Memory B cell (primary cell): ENCODE measurements around the gene KRTAP29-1.

Source experiments
- ATAC-seq: fragments of 150-1000 bp; cut with Tn5 transposase; 2 replicates; pipeline ENCODE4 v1.10.0; 2021; ENCODE audit warnings: low read depth, mild to moderate bottlenecking, moderate library complexity
- DNase-seq, 2 donors: peaks; one replicate each; pipeline ENCODE4 v3.0.0; 2022; ENCODE audit warnings: low spot score in 2 of 2
- H3K27ac Mint-ChIP-seq: one replicate; pipeline ENCODE4 v1.8.0; 2022; ENCODE audit warnings: mild to moderate bottlenecking, moderate library complexity, mixed read lengths
- H3K27me3 Mint-ChIP-seq: one replicate; pipeline ENCODE4 v1.8.0; 2022; ENCODE audit warnings: mixed read lengths
- H3K36me3 Mint-ChIP-seq: one replicate; pipeline ENCODE4 v1.8.0; 2022; ENCODE audit warnings: mild to moderate bottlenecking, mixed read lengths
- H3K4me1 Mint-ChIP-seq: one replicate; pipeline ENCODE4 v1.8.0; 2022; ENCODE audit warnings: mixed read lengths
- H3K4me3 Mint-ChIP-seq: one replicate; pipeline ENCODE4 v1.8.0; 2022; ENCODE audit warnings: mild to moderate bottlenecking, moderate library complexity, mixed read lengths
- H3K9me3 Mint-ChIP-seq: one replicate; pipeline ENCODE4 v1.8.0; 2022; ENCODE audit warnings: mixed read lengths

The KRTAP29-1 gene

GRCh38 chr17:41334385-41335305 lies 32.0 kb upstream of the KRTAP29-1 start:
- peaks cover 9% of the 10 kb centered on the region for H3K27me3 Mint-ChIP-seq
- H3K4me3 Mint-ChIP-seq = no peak overlapping the region
- no peaks in the 10 kb centered on the region for H3K9me3 Mint-ChIP-seq
- ATAC-seq (peak; percentile 31), DNase-seq (no peak)
- H3K36me3 Mint-ChIP-seq = no peaks in the 10 kb centered on the region
- H3K27ac Mint-ChIP-seq = no peak overlapping the region
- H3K4me1 Mint-ChIP-seq = peaks cover 9% of the 10 kb centered on the region

- H3K4me3 Mint-ChIP-seq = no peak overlapping the region
- peaks cover 9% of the 10 kb centered on the region for H3K27me3 Mint-ChIP-seq
- ATAC-seq = no peak
- no peak overlapping the region for H3K27ac Mint-ChIP-seq
- no peak for DNase-seq
- H3K36me3 Mint-ChIP-seq = no peaks in the 10 kb centered on the region
- no peaks in the 10 kb centered on the region for H3K9me3 Mint-ChIP-seq
- H3K4me1 Mint-ChIP-seq = peaks cover 5% of the 10 kb centered on the region
These were observed 31.2 kb upstream of the KRTAP29-1 start for GRCh38 chr17:41333836-41334235.

DNA sequence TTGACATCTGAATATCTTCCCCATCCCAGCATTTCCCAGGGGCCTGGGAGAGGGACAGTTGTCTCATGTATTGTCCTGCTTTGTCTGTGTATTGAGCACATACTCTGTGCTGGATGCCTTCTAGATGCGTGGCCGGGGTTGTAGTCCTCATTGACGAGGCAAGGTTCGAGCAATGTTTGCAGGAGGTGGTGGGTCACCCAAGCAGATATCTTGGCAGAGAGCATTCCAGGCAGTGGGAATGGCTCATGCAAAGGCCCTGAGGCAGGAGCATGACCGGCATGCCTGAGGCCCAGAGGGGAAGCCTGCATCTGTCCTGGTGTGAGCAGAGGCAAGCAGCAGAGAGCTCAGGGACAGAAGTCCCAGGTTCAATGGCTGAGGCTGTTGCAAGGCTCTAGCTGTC lies 30.4 kb upstream of the KRTAP29-1 start:
- H3K4me1 Mint-ChIP-seq = peaks cover 5% of the 10 kb centered on the region
- DNase-seq (no peak), ATAC-seq (no peak)
- H3K36me3 Mint-ChIP-seq = no peaks in the 10 kb centered on the region
- no peaks in the 10 kb centered on the region for H3K9me3 Mint-ChIP-seq
- peaks cover 9% of the 10 kb centered on the region for H3K27me3 Mint-ChIP-seq
- H3K4me3 Mint-ChIP-seq = no peak overlapping the region
- H3K27ac Mint-ChIP-seq = no peak overlapping the region

- no peaks in the 10 kb centered on the region for H3K9me3 Mint-ChIP-seq
- H3K27ac Mint-ChIP-seq = no peak overlapping the region
These were observed 29.6 kb upstream of the KRTAP29-1 start for GRCh38 chr17:41332239-41332638.

GRCh38 chr17:41331606-41332005 lies 29.0 kb upstream of the KRTAP29-1 start:
- ATAC-seq = no peak
- H3K27me3 Mint-ChIP-seq = peaks cover 9% of the 10 kb centered on the region
- no peak for DNase-seq
- no peaks in the 10 kb centered on the region for H3K36me3 Mint-ChIP-seq
- H3K27ac Mint-ChIP-seq = no peak overlapping the region
- no peak overlapping the region for H3K4me3 Mint-ChIP-seq
- no peaks in the 10 kb centered on the region for H3K9me3 Mint-ChIP-seq
- H3K4me1 Mint-ChIP-seq = peaks cover 5% of the 10 kb centered on the region

More at GRCh38 chr17:41332239-41332638, 29.6 kb upstream of the KRTAP29-1 start:
- Mint-ChIP-seq H3K4me1 (peaks cover 5% of the 10 kb centered on the region), H3K27me3 (peaks cover 9% of the 10 kb centered on the region), H3K4me3 (no peak overlapping the region), H3K36me3 (no peaks in the 10 kb centered on the region)
- ATAC-seq (no peak), DNase-seq (no peak)

- no peaks in the 10 kb centered on the region for H3K9me3 Mint-ChIP-seq
- no peak for ATAC-seq
- H3K27ac Mint-ChIP-seq = no peak overlapping the region
- H3K27me3 Mint-ChIP-seq = peaks cover 7% of the 10 kb centered on the region
- DNase-seq = no peak
- H3K4me3 Mint-ChIP-seq = no peak overlapping the region
- no peaks in the 10 kb centered on the region for H3K36me3 Mint-ChIP-seq
- peaks cover 2% of the 10 kb centered on the region for H3K4me1 Mint-ChIP-seq
These were observed 26.8 kb upstream of the KRTAP29-1 start for GRCh38 chr17:41329279-41329948.

DNA sequence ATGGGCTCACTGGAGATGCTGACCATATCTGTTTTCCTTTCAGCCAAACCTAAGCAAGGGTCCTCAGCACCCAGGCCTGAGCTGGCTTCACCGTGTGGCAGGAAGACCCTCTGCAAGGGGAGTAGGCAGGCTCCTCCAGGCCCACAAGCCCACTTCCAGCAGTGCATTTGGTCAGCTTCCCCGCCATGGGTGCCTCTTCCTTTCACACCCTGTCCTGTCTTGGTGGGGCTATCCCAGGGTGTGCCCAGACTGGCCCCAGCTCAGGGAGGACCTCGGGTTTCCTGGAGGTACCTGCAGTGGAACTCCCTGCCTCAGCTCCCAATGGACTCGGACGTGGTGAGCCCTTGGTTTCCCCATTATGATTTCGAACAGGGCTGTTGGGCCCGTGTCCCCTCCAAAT lies 25.6 kb upstream of the KRTAP29-1 start:
- peaks cover 5% of the 10 kb centered on the region for H3K27me3 Mint-ChIP-seq
- DNase-seq (no peak), ATAC-seq (no peak)
- no peaks in the 10 kb centered on the region for H3K9me3 Mint-ChIP-seq
- no peak overlapping the region for H3K4me3 Mint-ChIP-seq
- H3K27ac Mint-ChIP-seq = no peak overlapping the region
- no peaks in the 10 kb centered on the region for H3K36me3 Mint-ChIP-seq
- H3K4me1 Mint-ChIP-seq = no peaks in the 10 kb centered on the region

GRCh38 chr17:41327411-41328120 lies 24.9 kb upstream of the KRTAP29-1 start:
- Mint-ChIP-seq H3K4me1 (peaks cover 3% of the 10 kb centered on the region), H3K36me3 (no peaks in the 10 kb centered on the region), H3K9me3 (no peaks in the 10 kb centered on the region), H3K4me3 (no peak overlapping the region), H3K27me3 (peaks cover 3% of the 10 kb centered on the region), H3K27ac (no peak overlapping the region)
- no peak for DNase-seq
- ATAC-seq = no peak

DNA sequence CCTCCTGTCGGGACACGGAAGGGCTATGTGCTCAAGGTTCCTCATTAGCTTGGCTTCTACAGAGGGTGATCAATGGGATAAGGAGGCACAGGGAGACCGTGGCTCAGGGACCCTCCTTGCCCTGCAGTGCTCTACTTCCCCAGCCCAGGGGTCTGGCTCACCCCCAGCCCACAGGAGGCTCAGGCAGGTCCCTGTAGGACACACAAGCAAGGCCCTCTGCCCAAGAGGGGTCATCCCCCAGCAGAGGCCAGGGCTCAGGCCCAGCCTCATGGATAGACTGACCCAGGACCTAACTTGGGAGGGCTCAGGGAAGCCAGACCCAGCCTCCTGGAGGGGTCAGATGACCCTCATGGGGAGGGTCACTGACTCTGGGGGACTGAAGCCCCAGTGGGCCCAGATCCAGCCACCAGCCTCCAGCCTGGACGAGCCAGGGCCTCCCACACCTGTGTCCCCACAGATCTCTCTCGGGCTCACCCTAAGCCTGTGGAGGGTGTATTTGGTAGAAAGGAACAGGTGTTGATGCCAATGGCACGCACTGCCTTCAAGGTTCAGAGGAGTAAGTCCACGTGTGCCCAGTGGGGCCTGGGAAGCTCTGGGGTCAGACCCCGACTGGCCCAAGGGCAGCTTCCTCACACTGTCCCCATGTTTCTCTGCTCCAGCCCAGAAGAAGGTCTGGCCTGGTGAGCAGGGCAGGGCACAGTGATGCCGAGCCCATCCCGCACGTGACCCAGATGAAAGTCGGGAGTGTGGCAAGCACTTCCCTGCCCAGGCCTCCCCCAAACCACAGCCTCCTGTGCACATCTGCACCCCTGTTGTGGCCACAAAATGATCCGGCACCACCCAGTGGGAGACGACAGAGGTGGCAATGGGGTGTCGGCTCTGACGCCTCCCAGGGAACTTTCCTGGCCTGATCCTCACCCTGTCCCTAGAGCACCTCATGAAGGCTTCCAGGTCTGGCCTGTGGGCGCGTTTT lies 23.8 kb upstream of the KRTAP29-1 start:
- Mint-ChIP-seq H3K4me3 (no peak overlapping the region), H3K27me3 (peaks cover 2% of the 10 kb centered on the region), H3K36me3 (no peaks in the 10 kb centered on the region), H3K4me1 (peaks cover 4% of the 10 kb centered on the region), H3K27ac (no peak overlapping the region), H3K9me3 (no peaks in the 10 kb centered on the region)
- ATAC-seq (no peak), DNase-seq (no peak)

- no peak overlapping the region for H3K27ac Mint-ChIP-seq
- no peak for DNase-seq
- H3K9me3 Mint-ChIP-seq = peaks cover under 1% of the 10 kb centered on the region
- no peak for ATAC-seq
- H3K27me3 Mint-ChIP-seq = peaks cover 2% of the 10 kb centered on the region
- H3K4me1 Mint-ChIP-seq = peaks cover 4% of the 10 kb centered on the region
- no peak overlapping the region for H3K4me3 Mint-ChIP-seq
- no peaks in the 10 kb centered on the region for H3K36me3 Mint-ChIP-seq
These were observed 23.0 kb upstream of the KRTAP29-1 start for GRCh38 chr17:41325611-41326010.

DNA sequence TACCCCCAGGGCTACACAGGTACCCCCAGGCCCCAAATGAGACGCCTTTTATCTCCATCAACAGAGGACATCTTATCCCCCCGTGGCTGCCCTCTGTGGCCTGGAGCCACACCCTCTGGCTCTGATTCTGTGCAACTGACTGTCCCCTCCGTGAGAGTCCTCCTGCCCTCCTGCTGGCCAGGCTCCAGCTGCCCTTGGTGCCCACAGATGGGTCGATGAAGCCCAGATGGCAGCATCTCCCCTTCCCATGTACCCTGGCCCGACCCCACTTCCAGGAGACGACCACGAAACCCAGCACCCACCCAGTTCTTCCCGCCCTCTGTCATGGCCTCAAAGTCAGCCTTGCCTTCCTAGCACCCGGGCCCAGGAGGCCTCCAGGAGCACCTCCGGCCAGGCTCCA lies 22.5 kb upstream of the KRTAP29-1 start:
- peaks cover 2% of the 10 kb centered on the region for H3K27me3 Mint-ChIP-seq
- H3K27ac Mint-ChIP-seq = no peak overlapping the region
- DNase-seq (no peak), ATAC-seq (no peak)
- no peaks in the 10 kb centered on the region for H3K36me3 Mint-ChIP-seq
- H3K4me1 Mint-ChIP-seq = peaks cover 4% of the 10 kb centered on the region
- H3K9me3 Mint-ChIP-seq = peaks cover 2% of the 10 kb centered on the region
- H3K4me3 Mint-ChIP-seq = no peak overlapping the region

DNA sequence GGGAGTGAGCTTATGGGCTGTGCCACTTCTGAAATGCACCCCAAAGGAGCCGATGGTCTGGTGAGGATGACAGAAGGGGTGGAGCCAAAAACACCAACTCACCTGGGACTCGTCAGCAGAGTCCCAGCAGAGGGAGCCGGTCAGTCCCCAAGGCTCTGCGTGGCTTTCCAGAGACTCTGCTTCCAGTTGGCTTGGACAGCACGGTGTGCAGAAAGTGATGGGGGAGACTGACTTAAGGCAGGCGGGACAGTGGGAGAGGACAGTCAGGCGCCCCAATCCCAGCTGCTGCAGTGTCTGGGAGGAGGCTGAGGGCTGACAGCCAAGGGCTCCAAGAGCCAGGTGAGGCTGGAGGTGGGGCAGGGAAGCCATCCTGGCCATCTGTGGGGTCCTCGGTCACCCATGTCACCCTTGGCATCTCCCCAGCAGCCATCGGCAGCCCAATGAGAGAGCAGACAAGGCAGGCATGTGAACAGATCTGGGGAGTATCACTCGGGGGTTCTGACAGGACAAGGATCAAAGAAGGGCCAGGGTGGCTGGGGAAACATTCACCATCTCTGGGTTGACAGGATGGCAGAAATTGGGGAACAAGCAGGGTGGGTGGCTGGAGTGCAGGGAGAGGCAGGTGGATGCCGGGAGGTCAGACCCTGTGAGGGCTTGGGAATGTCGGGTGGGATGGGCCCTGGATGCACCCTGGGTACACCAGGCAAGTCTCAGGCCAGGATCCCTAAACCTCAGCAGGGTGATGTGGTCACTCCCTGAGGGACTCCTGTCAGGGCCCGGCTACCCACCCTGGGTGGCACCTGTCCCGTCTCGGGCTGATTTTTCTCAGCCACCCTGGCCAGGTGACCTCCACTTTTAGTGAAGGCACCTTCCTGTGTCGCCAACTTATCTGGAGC lies 21.8 kb upstream of the KRTAP29-1 start:
- ATAC-seq (no peak), DNase-seq (no peak)
- no peak overlapping the region for H3K4me3 Mint-ChIP-seq
- H3K9me3 Mint-ChIP-seq = peaks cover 6% of the 10 kb centered on the region
- H3K4me1 Mint-ChIP-seq = peaks cover 7% of the 10 kb centered on the region
- H3K27ac Mint-ChIP-seq = no peak overlapping the region
- peaks cover 2% of the 10 kb centered on the region for H3K27me3 Mint-ChIP-seq
- H3K36me3 Mint-ChIP-seq = peaks cover 2% of the 10 kb centered on the region
